ENCODE results near the gene GLTP. TPM values are rescaled to one million over a fixed set of nuclear protein-coding genes. Genes with fewer than 3 reads are reported as not detected.

GLTP gene
- total RNA-seq, 4 donors from 2014 or later: 35.6 to 287 (median 167) TPM

- H3K4me1 ChIP-seq: no peaks in the 10 kb centered on the region
- in situ Hi-C loops (cut with MboI; ENCODE audit: low pct_ligation_motif_present in 1 of 4, low pct_unique_long_range_greater_than_20kb in 1 of 4, low sequenced_read_pairs in 3 of 4): no loop called here
- DNase-seq: no peak
- 84% methylated on average over 4 of the region's 4 CpGs; no CpG with 5 or more reads in 1 of the 2 donors for WGBS, 2 donors (ENCODE audit: low coverage in 1 of 2)
- H3K27me3 ChIP-seq: peaks cover 4% of the 10 kb centered on the region
- intact Hi-C loops (cut with DNase I; ENCODE audit: low total_unique reads): no loop called here
- no peak overlapping the region for H3K4me3 ChIP-seq
- no peaks in the 10 kb centered on the region for H3K36me3 ChIP-seq
- H3K9me3 ChIP-seq: no peaks in the 10 kb centered on the region
- no peak for TF ChIP-seq POLR2AphosphoS5 (IDR thresholded peaks at IDR 0.05)
- TF ChIP-seq POLR2A (IDR thresholded peaks at IDR 0.05): no peak
- TF ChIP-seq EP300 (IDR thresholded peaks at IDR 0.05; ENCODE audit: low read depth): no peak
- TF ChIP-seq CTCF (IDR thresholded peaks at IDR 0.05): no peak
- no peak overlapping the region for H3K27ac ChIP-seq
Observed at GRCh38 chr12:109815225-109815624, 65.1 kb downstream of the GLTP start.

- 69% methylated on average over 12 of the region's 20 CpGs; no CpG with 5 or more reads in 1 of the 2 donors for WGBS, 2 donors (ENCODE audit: low coverage in 1 of 2)
- no peak overlapping the region for H3K27ac ChIP-seq
- H3K27me3 ChIP-seq: peaks cover 4% of the 10 kb centered on the region
- DNase-seq: no peak
- H3K4me3 ChIP-seq: no peak overlapping the region
- in situ Hi-C loops (cut with MboI; ENCODE audit: low pct_ligation_motif_present in 1 of 4, low pct_unique_long_range_greater_than_20kb in 1 of 4, low sequenced_read_pairs in 3 of 4): no loop called here
- intact Hi-C loops (cut with DNase I; ENCODE audit: low total_unique reads): no loop called here
- TF ChIP-seq EP300 (IDR thresholded peaks at IDR 0.05; ENCODE audit: low read depth): no peak
- no peak for TF ChIP-seq POLR2AphosphoS5 (IDR thresholded peaks at IDR 0.05)
- TF ChIP-seq CTCF (IDR thresholded peaks at IDR 0.05): no peak
- TF ChIP-seq POLR2A (IDR thresholded peaks at IDR 0.05): no peak
- H3K4me1 ChIP-seq: no peaks in the 10 kb centered on the region
- H3K9me3 ChIP-seq: no peaks in the 10 kb centered on the region
- H3K36me3 ChIP-seq: no peaks in the 10 kb centered on the region
Observed at GRCh38 chr12:109814600-109815150, 65.7 kb downstream of the GLTP start.

- 74 to 87% methylated on average over 6 of the region's 6 CpGs for WGBS, 2 donors (ENCODE audit: low coverage in 1 of 2)
Observed at GRCh38 chr12:109813810-109814416, 66.4 kb downstream of the GLTP start.

GRCh38 chr12:109811624-109811995 is 68.7 kb downstream of the GLTP start:
- 60 to 71% methylated on average over 1 to 5 of the region's 5 CpGs for WGBS, 2 donors (ENCODE audit: low coverage in 1 of 2)
- DNase-seq: no peak
- H3K4me1 ChIP-seq: no peaks in the 10 kb centered on the region
- no peak overlapping the region for H3K27ac ChIP-seq
- H3K27me3 ChIP-seq: no peaks in the 10 kb centered on the region
- in situ Hi-C loops (cut with MboI; ENCODE audit: low pct_ligation_motif_present in 1 of 4, low pct_unique_long_range_greater_than_20kb in 1 of 4, low sequenced_read_pairs in 3 of 4): no loop called here
- no peaks in the 10 kb centered on the region for H3K36me3 ChIP-seq
- H3K9me3 ChIP-seq: no peaks in the 10 kb centered on the region
- intact Hi-C loops (cut with DNase I; ENCODE audit: low total_unique reads): no loop called here
- H3K4me3 ChIP-seq: no peak overlapping the region
- no peak for TF ChIP-seq POLR2AphosphoS5 (IDR thresholded peaks at IDR 0.05)
- TF ChIP-seq EP300 (IDR thresholded peaks at IDR 0.05; ENCODE audit: low read depth): no peak
- TF ChIP-seq POLR2A (IDR thresholded peaks at IDR 0.05): no peak
- TF ChIP-seq CTCF (IDR thresholded peaks at IDR 0.05): no peak

More at GRCh38 chr12:109813810-109814416, 66.4 kb downstream of the GLTP start:
- H3K9me3 ChIP-seq: no peaks in the 10 kb centered on the region
- intact Hi-C loops (cut with DNase I; ENCODE audit: low total_unique reads) (no loop called here), in situ Hi-C loops (cut with MboI; ENCODE audit: low pct_ligation_motif_present in 1 of 4, low pct_unique_long_range_greater_than_20kb in 1 of 4, low sequenced_read_pairs in 3 of 4) (no loop called here)
- no peak overlapping the region for H3K4me3 ChIP-seq
- TF ChIP-seq POLR2A (IDR thresholded peaks at IDR 0.05): no peak
- no peak for TF ChIP-seq CTCF (IDR thresholded peaks at IDR 0.05)
- no peak for TF ChIP-seq EP300 (IDR thresholded peaks at IDR 0.05; ENCODE audit: low read depth)
- TF ChIP-seq POLR2AphosphoS5 (IDR thresholded peaks at IDR 0.05): no peak
- no peak overlapping the region for H3K27ac ChIP-seq
- H3K27me3 ChIP-seq: peaks cover 4% of the 10 kb centered on the region
- H3K36me3 ChIP-seq: no peaks in the 10 kb centered on the region
- DNase-seq: no peak
- H3K4me1 ChIP-seq: no peaks in the 10 kb centered on the region
